GM21723 (cell line): Measurements from ENCODE around the gene MORN1.

ENCODE experiments used
- ATAC-seq: cut with Tn5 transposase; IDR thresholded peaks from one replicate; pipeline ENCODE4 v1.9.1; 2021; ENCODE audit warnings: mild to moderate bottlenecking, moderate library complexity; ENCODE audit not compliant: unreplicated experiment

MORN1 gene

DNA sequence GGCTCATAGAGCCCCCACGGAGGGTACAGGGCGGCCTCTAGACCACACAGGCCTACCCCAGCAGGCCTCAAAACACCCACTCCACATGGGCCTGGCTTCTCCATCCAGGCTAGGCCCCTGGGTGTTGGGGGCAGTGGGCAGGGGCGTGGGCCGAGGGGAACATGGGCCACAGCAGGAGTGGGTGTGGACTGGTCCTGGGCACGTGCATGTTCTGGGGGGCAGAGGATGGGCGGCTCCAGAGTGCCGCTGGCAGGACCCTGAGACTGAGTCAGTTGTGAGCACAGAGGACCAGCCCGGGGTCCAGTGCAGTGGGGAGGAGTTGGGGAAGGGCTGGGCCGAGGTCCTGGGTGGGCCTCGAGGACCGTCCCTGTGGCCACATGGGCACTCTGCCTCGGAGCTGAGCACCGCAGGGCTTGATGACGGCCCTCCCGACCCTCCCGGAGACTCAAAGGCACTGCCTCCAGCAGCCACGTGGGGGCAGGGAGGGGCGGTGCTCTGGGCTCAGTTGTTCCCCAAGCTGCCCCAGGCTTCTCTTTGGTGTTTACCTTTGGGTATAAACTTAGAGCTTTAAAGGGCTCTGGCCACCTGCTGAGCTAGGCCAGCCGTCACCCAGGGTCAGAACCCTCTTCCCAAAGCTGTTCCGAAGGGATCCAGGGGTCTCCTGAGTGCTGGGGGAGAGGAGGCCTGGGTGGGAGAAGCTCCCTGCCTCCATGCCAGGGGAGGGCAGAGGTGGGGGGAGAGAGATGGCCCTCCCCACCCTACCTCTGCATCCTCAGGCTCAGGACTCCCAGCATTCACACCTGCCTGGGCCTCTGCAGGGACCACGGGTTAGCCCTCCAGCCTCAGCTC lies 79.9 kb downstream of the MORN1 start:
- no peak for ATAC-seq

DNA sequence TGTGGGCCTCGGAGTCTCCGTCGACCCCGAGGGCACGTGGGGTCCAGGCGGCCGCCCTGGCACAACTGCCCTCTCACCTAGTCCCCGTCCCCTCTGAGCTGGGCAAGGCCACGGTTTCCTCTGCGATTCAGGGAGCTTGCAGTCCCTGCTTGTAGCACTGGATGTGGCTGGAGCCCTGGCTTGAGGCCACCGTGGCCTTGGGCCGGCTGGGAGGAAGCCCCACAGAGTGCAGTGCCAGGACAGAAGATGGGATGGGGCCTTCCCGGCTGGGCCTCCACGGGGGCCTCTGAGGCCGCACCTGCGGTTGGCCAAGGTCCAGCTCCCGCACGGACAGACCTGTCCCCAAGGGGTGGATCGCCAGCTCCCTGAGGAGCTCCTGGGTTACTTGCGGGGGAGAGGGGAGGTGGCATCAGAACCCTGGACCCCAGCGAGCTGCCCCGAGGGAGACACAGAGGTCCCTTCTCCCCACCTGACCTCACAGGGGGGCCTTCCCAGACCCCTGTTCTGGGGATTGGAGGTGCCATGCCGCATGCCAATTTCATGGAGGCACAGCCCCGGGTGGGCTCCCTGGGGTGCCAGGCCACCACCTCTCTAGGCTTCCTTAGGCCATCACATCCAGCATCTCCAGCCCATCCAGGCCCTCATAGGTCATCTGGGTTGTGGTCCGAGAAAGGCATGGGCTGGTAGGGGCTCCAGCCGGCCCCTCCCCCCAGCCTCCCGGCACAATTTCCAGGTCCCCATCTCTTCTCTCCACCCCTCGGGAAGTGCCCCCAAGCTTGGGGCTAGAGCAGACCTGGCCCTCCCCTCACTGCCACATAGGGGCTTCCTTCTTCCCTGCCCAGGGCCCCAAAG lies 80.8 kb downstream of the MORN1 start:
- ATAC-seq = no peak

DNA sequence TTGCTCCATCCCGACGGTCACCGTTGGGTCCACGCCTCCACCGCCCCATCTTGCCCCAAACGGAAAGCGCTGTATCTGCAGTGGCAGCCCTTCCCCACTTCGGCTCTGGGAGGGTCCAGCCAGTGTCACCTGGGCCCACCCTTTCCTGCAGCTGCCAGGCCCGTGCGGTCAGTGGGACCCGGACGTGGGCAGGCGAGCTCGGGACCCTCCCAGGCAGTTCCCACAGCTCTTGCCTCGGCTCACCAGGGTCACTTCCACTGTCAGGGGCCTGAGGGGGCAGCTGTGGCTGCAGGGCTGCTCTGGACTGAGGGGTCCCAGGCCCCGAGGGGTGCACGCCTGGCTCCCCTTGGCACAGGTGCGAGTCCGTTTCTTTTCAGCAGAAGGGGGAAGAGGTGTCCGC lies 82.5 kb downstream of the MORN1 start:
- ATAC-seq = no peak

DNA sequence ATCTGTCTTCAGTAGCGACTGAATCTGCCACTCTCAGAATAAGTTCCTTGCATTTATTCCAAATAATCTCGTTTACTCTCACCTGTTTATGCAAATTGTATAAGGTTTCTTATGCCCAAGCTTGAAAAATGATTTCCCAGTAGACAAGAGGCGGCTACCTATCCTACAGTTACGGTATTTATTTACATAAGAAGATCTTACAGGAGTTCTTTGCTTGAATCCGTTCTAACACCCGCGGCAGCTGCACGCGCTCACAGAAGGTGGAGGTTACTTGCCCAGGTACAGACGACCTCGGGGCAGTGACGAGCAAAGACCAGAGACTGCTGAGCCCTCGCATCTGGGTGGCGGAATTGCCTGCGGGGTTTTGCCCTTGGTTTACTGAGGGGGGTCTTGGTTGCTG lies 83.4 kb downstream of the MORN1 start:
- ATAC-seq = no peak

DNA sequence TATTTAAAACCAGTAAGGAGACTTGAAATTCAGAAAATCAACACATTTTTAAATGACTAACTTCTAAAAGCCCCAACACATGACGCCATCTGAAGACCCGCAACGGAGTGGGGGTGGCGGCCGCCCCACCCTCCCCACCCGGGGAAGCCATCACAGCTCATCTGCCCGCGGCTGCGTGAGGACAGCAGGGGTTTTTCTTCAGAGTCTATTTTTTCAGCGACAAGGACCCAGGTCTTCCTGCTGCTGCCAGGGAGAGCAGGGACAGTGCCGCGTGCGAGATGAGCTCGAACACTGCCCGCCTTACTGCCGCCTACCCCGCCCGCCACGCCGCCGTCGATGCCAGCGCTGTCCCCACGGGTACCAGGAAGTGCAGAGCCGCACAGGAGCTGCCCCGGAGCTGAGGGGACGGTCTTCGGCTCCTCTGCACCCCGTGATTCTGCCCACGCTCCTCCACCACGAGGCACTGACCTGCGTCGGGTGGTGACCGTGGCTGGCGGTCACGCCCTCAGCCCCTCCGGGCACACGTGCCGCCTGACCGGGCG lies 84.2 kb downstream of the MORN1 start:
- no peak for ATAC-seq

DNA sequence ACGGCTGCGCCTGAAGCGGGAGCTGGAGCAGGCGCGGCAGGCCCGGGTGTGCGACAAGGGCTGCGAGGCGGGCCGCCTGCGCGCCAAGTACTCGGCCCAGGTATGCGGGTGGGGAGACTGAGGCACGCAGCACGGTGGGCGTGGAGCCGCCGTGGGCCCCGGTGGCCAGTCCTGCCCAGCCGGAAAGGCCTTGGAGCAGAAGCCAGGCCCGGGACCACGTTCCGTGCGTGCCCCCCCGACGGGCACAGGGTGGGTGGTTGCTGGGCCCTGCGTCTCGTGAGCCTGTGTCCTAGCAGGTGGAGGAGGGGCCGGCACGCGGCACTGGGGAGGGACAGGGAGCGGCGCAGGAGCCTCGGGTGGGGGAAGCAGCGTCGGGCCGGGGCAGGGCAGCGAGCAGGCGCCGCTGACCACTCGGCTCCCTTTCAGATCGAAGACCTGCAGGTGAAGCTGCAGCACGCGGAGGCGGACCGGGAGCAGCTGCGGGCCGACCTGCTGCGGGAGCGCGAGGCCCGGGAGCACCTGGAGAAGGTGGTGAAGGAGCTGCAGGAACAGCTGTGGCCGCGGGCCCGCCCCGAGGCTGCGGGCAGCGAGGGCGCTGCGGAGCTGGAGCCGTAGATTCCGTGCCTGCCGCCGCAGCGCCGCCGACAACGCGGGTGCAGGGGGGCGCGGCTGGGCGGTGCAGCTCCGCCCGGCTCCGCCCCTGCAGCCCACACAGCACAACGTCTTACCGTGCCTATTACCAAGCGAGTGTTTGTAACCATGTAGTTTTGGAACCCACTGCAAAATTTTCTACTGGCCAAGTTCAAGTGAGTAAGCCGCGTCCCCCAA lies 85.0 kb downstream of the MORN1 start:
- no peak for ATAC-seq

DNA sequence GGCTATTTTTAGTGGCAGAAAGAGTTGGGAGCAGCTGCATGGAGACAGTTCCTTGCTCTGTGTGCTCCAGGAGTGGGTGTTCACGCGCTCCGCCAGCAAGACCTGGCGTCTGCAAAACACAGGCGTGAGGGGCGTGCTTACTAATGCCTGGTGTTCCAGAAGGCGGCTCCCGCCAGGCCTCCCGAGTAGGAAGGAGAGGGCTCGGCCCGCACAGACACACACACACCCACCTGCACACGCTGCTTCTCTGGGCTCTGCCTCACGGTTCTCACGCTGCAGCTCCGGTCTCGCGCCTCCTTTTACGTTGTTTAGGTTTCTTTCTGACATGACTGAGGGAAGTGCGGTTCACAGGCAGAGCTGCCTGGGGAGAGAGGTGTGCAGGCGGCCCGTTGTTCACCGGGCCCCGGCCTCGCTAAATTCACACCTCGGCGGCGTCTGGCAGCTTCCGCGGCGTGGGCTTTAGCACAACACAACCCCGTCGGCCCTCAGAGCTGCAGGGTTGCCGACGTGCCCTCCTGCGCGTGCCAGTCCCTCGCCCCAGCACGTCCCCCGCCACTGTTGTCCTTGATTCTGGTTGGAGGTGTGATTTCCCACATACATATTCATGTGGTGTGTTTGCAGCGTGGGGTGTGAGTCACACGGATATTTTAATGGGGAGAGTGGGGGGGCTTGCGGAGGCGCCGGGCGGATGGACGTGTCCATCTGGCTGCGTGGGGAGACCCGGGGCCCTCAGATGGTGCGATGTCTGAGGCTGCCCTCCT lies 86.3 kb downstream of the MORN1 start:
- ATAC-seq = no peak

DNA sequence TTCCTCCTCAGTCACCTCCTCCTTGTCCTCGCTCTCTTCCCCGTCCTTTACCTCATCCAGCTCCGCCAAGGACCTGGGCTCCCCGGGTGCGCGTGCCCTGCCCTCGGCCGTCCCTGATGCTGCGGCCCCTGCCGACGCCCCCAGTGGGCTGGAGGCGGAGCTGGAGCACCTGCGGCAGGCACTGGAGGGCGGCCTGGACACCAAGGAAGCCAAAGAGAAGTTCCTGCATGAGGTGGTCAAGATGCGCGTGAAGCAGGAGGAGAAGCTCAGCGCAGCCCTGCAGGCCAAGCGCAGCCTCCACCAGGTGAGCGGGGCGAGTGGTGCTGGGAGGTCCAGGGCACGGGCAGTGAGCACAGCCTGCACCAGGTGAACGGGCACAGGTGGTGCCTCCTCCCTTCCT lies 87.1 kb downstream of the MORN1 start:
- ATAC-seq = no peak

DNA sequence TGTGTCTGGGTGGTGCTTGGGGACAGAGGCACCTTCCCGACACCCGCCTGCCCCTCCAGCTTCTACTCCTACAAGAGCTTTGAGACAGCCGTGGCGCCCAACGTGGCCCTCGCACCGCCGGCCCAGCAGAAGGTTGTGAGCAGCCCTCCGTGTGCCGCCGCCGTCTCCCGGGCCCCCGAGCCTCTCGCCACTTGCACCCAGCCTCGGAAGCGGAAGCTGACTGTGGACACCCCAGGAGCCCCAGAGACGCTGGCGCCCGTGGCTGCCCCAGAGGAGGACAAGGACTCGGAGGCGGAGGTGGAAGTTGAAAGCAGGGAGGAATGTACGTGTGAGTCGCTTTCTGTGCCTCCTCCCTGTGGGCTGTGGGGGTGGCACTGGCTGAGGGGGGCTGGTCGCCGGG lies 87.6 kb downstream of the MORN1 start:
- ATAC-seq = no peak

DNA sequence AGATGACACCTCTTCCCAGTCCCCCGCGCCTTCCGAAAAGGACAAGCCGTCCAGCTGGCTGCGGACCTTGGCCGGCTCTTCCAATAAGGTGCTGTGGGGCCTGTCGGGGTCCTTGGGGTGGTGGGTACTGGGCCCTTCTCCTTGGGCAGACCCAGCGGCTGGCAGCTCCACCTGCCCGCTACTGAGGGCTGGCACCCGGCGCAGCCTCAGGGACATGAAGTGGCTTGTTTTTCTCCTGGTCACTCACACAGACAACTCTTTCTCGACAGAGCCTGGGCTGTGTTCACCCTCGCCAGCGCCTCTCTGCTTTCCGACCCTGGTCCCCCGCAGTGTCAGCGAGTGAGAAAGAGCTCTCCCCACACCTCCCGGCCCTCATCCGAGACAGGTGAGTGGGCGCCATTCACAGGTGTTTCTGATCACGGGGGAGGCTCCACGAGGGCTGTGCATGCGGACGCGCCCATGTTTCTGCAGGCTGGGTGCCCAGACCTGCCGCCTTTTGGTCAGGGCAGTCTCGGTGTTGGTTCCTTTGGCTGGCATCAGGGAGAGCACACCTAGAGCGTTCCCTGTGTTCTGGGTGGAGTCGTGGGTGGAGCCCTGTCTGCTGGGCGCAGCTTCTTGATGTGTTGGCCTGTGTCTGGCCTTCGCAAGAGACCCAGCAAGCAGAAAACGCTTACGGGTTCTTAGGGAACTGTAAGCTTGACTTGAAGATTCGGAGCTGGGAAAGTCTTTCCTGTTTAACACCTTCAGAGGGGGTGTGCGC lies 88.2 kb downstream of the MORN1 start:
- ATAC-seq = no peak

DNA sequence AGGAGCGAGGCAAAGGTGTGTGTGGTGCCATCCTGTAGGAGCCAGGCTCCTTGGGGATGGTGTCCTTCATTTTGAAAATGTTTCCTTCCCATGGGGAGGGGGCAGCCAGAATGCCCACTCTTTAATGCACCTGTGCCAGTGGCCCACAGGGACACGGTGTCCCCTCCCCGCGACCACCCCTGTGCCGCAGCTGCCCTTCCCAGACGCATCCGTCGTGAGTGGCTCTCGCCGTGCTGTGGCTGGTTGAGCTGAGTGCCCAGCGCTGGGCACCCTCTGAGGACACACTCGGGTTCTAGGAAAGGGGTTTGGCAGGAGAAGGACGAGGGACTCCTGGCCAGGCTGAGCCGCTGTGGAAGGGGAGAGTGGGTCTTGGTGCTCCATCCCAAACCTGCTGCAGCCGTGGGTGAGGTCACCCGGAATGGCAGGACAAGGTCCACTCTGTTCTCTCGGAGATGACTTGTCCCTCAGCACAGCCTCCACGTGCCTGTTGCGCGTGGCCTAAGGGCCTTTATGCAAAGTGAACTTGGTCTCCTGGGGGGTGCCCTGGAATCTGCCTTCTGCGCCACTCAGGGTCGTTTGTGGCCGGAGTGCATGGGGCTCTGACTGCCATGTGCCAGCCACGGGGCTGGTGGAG lies 88.9 kb downstream of the MORN1 start:
- ATAC-seq = no peak

DNA sequence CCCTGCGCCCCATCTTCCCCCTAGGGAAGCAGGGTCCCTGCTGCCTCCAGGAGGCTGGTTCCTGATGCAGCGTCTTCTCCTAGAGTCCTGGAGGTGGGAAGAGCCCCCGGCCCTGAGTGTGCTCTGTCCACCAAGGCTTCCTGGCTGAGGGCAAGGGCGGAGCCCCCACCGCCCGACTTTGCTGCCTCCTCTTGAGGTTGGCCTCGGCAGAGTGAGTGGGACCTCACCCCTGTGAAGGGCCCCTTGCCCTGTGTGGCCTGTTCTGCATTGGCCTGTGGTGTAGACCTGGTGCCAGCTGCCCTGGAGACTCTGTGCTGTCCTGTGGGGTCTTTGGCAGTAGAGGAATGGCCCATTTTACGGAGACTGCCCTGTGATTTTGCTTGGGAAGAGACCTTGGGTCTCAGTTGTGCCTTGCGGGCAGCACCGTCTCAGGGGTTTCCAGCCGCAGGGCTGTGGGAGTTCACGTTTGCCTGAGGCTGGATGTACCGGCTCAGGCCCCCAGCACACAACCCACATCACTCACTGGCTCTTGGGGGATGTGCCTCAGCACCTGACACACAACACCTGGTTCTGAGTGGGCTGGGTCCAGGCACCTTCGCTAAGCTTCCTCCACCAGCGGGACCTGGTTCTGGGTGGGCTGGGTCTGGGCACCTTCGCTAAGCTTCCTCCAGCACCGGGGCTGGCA lies 89.6 kb downstream of the MORN1 start:
- ATAC-seq = no peak

DNA sequence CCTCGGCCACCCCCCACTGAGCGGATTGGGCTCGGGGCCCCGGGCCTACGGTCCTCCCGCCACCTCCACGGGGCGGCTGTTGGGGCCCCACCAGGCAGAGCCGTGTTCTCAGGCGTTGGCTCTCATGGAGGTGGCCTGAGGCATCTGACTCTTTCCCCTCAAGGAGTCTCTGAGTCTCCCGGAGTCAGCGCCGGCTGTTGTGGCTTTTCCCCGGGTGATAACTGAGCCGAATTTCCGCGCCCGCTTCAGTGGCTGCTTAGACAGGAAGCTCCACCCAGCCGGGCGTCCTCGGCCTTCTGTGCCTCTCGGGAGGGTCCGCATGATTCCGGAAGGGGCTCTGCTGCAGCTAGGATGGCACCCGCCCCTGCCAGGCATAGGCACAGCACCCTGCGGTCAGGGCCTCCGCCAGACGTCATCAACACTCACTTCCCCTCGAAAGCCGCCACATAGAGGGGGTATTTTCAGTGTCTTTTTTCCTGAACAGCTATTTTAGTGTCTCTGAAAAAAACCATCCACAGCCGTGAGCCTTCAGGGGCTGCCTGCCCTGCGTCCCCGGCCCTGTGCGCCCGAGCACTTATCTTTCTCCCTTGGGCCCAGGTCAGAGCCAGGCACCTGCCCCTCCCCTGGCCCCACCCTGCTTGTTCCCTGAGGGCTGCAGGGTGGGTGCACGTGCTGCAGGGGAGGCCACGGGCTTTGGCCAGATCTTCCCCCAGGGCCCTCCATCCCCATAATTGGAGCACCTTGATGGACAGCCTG lies 90.3 kb downstream of the MORN1 start:
- ATAC-seq = peak; percentile 47

DNA sequence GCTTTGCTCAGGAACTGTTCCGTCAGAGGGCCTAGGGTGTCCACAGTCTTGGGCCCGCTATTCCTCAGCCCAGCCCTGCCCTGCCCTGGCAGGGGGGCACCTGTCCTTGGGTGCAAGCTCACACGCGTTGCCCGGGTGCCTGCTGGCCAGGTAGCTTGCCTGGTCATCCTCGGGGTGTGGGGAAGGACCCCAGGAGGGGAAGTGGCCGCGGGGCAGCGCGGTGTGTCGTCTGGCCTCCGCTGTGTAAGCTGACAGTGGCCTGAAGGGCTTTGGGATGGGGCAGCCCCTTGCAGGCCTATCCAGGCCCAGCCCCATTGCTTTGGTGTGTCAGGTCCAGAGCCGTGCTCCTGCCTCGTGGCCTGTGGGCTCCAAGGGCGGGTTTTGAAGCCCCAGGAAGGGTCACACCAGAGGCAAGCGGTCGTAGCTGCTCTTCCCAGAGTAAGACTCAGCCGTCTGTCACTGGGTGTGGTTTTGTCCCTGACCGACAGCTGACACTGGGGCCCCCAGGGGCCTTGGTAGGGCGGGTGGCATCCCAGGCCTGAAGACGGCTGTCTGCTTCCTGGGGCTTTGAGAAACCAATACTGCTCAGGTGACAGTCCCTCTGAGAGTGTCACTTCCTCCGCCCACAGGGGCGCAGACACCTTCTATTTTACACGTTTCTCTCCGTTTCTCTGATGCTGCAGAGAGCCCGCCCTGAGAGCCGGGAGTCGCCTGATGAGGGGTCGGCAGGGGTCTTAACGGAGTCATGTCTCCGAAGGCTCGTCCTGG lies 91.2 kb downstream of the MORN1 start:
- ATAC-seq = peak; percentile 77

DNA sequence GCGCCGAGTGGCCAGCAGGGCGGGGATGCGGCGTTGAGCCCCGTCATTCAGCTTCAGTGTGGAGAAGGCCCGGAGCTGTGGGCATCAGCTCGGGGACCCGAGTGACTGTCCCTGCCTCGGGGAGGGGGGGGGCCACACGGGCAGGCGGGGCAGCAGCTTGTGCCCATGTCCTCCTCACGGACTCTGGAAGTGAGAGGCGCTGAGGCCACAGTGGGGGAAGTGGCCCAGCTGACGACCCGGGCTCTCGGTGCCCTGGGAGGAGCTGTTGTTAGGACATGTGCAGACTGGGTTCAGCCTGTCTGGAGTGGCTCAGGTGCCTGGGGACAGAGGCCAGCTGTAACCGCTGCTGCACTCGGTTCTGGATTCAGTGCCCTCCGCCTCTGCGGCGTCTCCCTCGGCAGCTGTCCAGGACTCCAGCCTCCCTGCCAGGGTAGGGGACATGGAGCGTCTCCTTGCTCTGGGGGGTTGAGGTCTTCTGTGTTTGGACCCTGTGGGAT lies 92.2 kb downstream of the MORN1 start:
- ATAC-seq = no peak

DNA sequence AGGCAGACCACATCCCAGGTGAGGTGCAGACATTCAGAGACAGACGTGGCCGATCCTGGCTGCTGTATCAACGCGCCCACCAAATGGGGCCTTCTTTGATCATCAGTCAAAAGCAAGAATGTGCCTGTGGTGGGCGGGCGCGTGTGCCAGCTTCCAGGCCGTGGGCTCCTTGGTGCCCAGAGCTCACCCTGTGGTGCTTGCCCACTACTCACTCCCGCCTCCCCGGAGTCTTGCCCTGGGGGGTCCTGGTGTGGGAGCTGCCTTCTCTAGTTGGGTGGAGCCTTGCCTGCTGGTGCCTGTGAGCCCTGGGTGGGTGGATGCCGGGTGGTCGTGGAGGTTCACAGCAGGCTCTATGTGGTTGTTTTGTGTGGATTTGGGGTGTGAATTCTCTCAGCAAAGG lies 92.7 kb downstream of the MORN1 start:
- no peak for ATAC-seq
